Right cardiac atrium (tissue), 5 donors: ENCODE data around the gene TMEM39B. TPM values are rescaled to one million over a fixed set of nuclear protein-coding genes. Genes with fewer than 3 reads are reported as not detected.

Experiments
- ATAC-seq, 2 donors: fragments of 200-7000 bp; cut with Tn5 transposase; one replicate each; pipeline versions ENCODE4 v1.8.0 to v1.9.1; 2020; ENCODE audit warnings: moderate library complexity in 2 of 2, mild to moderate bottlenecking in 1 of 2
- DNase-seq, 3 donors: peaks; one replicate each; pipeline ENCODE4 v3.0.0-alpha.2; 2020
- H3K27ac ChIP-seq: one replicate; pipeline ENCODE4 v1.5.1; 2013; ENCODE audit warnings: mild to moderate bottlenecking, low read length, control low read depth, moderate library complexity
- H3K27me3 ChIP-seq: one replicate; pipeline ENCODE4 v1.6.1; 2013; ENCODE audit not compliant: control insufficient read depth, insufficient read depth
- H3K4me1 ChIP-seq: one replicate; pipeline ENCODE4 v1.6.1; 2013; ENCODE audit warnings: low read length; ENCODE audit not compliant: control insufficient read depth, insufficient read depth
- H3K4me3 ChIP-seq: one replicate; pipeline ENCODE4 v1.5.1; 2013; ENCODE audit warnings: low read length, control low read depth
- H3K9me3 ChIP-seq: one replicate; pipeline ENCODE4 v1.6.1; 2013; ENCODE audit warnings: low read length; ENCODE audit not compliant: control insufficient read depth
- WGBS: extraction: QIAGEN DNeasy Blood & Tissue Kit; methylation state at CpG from one replicate; pipeline ENCODE4 v1.1.7; 2013; 5-methylcytosine and 5-hydroxymethylcytosine counted together
- intact Hi-C, 4 donors: fragments of 100-400 bp; cut with DNase I; formaldehyde crosslinking; loops; one replicate each; pipeline versions ENCODE4 v1.11.0 to v1.14.0; 2022 to 2023
- polyA plus RNA-seq: library from polyadenylated mRNA; stranded (reverse); fragments of 200-250 nt; gene quantifications from one replicate; pipeline ENCODE4 v1.2.3, GENCODE V29; 2013
- total RNA-seq, 4 donors: library from RNA; stranded (reverse); fragmentation: NEBNext Ultra II Directional; extraction: Animal tissue kit (Norgen Biotek cat#: 25700); gene quantifications; one replicate each; pipeline ENCODE4 v1.2.1, GENCODE V29; 2021
- donor health status: healthy with polysubstance abuse.
- donor health status: DM: no; HTN: yes; CAD: no.
- donor health status: DM: no; HTN: no; CAD: no.
- donor health status: DM: no; HTN: yes; CAD: no; lungs with severe emphysema.
- donor health status: DM: yes; HTN: yes; CAD: no.

TMEM39B gene
- total and polyA plus RNA-seq, 5 donors: 6.2 to 11.1 (median 8.2) TPM

GRCh38 chr1:32099426-32099825 is 26.7 kb downstream of the TMEM39B start:
- intact Hi-C loops: no loop called here
- H3K27ac ChIP-seq: no peak overlapping the region
- H3K27me3 ChIP-seq: no peaks in the 10 kb centered on the region
- H3K4me1 ChIP-seq: no peaks in the 10 kb centered on the region
- no peak overlapping the region for H3K4me3 ChIP-seq
- no peak for DNase-seq
- WGBS: 92% methylated on average over 4 of the region's 4 CpGs
- ATAC-seq: no peak
- no peaks in the 10 kb centered on the region for H3K9me3 ChIP-seq

GRCh38 chr1:32100359-32100758 is 27.6 kb downstream of the TMEM39B start:
- intact Hi-C loops: no loop called here
- no peaks in the 10 kb centered on the region for H3K9me3 ChIP-seq
- no peaks in the 10 kb centered on the region for H3K27me3 ChIP-seq
- no peaks in the 10 kb centered on the region for H3K4me1 ChIP-seq
- DNase-seq (peak in 2 of 3 donors; percentile 51 to 70), ATAC-seq (peak; percentile 48 to 63)
- H3K27ac ChIP-seq: no peak overlapping the region
- 63% methylated on average over 10 of the region's 10 CpGs for WGBS
- H3K4me3 ChIP-seq: no peak overlapping the region

DNA sequence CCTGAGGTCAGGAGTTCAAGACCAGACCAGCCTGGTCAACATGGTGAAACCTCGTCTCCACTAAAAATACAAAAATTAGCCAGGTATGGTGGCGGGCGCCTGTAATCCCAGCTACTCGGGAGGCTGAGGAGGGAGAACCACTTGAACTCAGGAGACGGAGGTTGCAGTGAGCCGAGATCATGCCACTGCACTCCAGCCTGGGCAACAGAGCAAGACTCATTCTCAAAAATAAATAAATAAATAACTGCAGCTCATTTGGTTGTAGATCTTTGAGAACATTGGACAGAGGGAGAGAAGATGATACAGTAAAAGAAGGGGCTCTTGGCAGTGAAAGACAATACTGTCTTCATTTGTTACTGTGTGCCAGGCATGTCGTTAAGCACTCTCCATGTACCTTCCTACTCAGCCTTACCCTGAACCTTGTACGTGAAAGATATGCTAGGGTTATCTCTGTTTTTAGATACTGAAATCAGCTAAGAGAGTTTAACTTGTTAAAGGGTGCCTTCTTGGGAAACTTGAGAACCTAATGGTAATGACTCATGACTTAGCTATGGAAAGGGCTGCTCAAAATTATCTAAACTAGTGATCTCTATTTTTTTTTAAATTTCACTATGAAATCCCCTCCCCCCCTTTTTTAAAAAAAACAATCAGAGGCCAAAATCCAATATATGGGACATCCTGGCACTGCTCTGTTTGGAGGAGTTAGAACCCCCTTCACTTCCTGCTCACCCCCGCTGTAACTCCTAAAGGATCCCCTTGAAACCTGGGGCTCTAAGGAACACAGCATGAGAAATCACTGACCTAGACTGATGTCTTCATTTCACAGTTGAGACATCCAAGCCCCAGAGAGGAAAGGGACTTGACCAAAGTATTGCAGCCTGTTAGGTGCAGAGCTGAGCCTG is 28.3 kb downstream of the TMEM39B start:
- intact Hi-C loops: no loop called here
- ATAC-seq (no peak), DNase-seq (no peak)
- H3K27ac ChIP-seq: no peak overlapping the region
- no peaks in the 10 kb centered on the region for H3K4me1 ChIP-seq
- WGBS: 90% methylated on average over 9 of the region's 9 CpGs
- H3K9me3 ChIP-seq: no peaks in the 10 kb centered on the region
- H3K4me3 ChIP-seq: no peak overlapping the region
- no peaks in the 10 kb centered on the region for H3K27me3 ChIP-seq

GRCh38 chr1:32104127-32104526 is 31.4 kb downstream of the TMEM39B start:
- 72% methylated on average over 4 of the region's 4 CpGs for WGBS
- Histone ChIP-seq H3K9me3 (no peaks in the 10 kb centered on the region), H3K27ac (no peak overlapping the region), H3K4me1 (no peaks in the 10 kb centered on the region), H3K4me3 (no peak overlapping the region), H3K27me3 (no peaks in the 10 kb centered on the region)
- ATAC-seq (no peak), DNase-seq (no peak)
- intact Hi-C loops: no loop called here

- ATAC-seq (no peak), DNase-seq (no peak)
- H3K4me1 ChIP-seq: no peaks in the 10 kb centered on the region
- no peaks in the 10 kb centered on the region for H3K27me3 ChIP-seq
- no peak overlapping the region for H3K27ac ChIP-seq
- no peak overlapping the region for H3K4me3 ChIP-seq
- intact Hi-C loops: no loop called here
- 83% methylated on average over 1 of the region's 1 CpG for WGBS
- no peaks in the 10 kb centered on the region for H3K9me3 ChIP-seq
These were observed 32.6 kb downstream of the TMEM39B start for GRCh38 chr1:32105338-32105737.

DNA sequence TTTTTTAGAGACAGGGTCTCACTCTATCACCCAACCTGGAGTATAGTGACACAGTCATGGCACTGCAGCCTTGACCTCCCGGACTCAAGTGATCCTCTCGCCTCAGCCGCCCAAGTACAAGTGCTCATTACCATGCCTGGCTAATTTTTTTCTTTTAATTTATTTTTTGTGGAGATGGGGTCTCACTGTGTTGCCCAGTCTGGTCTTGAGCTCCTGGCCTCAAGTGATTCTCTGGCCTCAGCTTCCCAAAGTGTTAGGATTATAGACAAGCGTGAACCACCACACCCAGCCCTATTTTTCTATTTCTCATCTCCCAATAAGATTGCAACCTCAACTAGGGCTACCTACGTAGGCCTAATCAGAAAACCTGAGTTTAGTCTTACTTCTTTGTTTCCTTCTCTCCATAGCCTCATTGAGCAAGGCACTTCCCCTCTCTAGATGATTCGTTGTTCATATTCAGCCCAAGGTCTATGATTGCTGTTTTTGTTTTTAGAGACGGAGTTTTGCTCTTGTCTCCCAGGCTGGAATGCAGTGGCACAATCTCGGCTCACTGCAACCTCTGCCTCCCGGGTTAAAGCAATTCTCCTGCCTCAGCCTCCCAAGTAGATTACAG is 34.0 kb downstream of the TMEM39B start:
- WGBS: 87% methylated on average over 9 of the region's 9 CpGs
- Histone ChIP-seq H3K27me3 (no peaks in the 10 kb centered on the region), H3K4me1 (peaks cover 3% of the 10 kb centered on the region), H3K4me3 (no peak overlapping the region), H3K9me3 (no peaks in the 10 kb centered on the region), H3K27ac (no peak overlapping the region)
- DNase-seq (no peak), ATAC-seq (no peak)
- intact Hi-C loops: no loop called here

DNA sequence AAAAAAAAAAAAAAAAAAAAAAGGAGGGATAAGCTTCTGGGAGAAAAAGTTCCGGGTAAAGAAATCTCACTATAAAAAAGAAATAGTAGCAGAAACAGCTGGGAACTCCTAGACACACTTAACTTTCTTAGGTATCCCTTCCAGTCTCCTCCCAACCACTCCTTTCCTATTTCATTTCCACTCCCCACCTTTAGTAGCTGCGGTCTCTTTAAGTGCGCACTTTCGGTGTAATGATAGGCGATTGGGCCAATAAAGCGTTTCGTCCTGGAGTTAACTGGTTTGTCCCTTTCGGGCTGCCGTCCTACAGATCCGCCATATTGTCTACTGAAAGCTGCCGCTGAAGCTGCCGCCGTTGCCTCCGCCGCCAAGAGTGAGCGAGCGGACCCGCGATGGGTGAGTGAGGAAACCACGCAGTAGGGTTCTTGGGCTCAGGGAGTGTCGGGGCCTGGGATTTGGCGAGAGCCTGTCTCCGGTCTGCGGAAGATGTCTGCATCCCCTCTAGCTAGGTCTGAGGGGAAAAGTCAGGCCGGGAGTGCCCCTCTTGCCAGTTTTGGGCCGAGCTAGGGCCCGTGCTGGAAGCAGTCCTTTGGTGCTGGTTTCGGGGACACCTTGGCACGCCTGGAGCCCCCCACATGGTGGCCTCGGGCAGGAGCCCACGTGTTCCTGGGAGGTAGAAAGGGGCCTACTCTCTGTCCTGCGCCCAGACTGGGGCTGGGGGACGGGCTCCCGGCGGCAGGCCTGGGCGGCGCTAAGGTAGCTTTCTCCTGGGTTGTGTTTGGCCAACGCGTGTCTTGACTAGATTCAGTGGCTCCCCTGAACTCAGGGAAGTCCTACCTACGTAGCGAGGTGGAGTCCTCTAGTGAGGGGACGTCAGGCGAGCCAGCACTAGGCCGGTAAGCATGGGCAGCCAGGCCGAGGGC is 35.3 kb downstream of the TMEM39B start, which contains the start of gene KPNA6:
Gene KPNA6, plus strand, starts transcription at position 315 of the 920 bp plus-strand sequence. Its CDS starts 75 bp downstream, at position 390.
- ATAC-seq: peak; percentile 89 to 90
- WGBS: under 1% methylated on average over 45 of the region's 45 CpGs
- intact Hi-C loops: no loop called here
- Histone ChIP-seq H3K4me3 (peak within 1 kb of the TSS; percentile 84), H3K4me1 (peaks cover 3% of the 10 kb centered on the region), H3K9me3 (no peaks in the 10 kb centered on the region), H3K27me3 (no peaks in the 10 kb centered on the region), H3K27ac (peak within 1 kb of the TSS; percentile 90)
- peak; percentile 88 to 93 (median 92) for DNase-seq

DNA sequence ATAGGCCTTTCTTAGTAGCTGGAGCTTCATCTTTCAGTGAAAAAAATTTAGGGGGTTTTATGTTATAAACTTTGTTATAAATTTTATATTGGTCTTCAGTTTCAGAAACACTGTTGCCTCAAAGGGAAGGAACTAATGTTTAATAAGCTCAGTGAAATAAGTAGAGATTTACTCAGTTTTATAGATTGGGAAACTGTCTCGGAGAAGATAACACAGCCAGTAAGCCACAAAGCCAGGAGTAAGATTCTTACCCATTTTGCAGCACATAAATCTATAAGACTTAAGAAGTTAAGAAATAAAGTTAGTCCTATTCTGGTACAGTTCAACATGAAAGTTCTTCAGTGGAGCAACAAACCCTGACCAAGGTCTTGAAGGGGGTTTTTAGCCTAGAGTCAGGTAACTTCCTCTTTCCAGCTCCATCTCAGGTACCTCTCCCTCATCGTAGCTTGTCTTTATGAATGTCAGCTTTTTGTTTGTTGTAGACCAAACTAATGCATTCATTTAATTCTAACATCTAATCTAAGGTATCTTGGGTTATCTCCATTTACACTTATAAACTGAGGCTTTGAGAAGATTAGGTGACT is 38.4 kb downstream of the TMEM39B start:
- Histone ChIP-seq H3K27me3 (no peaks in the 10 kb centered on the region), H3K4me1 (peaks cover 5% of the 10 kb centered on the region), H3K27ac (no peak overlapping the region), H3K9me3 (no peaks in the 10 kb centered on the region), H3K4me3 (no peak overlapping the region)
- ATAC-seq (no peak), DNase-seq (no peak)
- intact Hi-C loops: no loop called here
- WGBS: 88% methylated on average over 2 of the region's 2 CpGs

- Histone ChIP-seq H3K4me3 (no peak overlapping the region), H3K27ac (no peak overlapping the region), H3K9me3 (no peaks in the 10 kb centered on the region), H3K27me3 (no peaks in the 10 kb centered on the region), H3K4me1 (peaks cover 5% of the 10 kb centered on the region)
- intact Hi-C loops: no loop called here
- ATAC-seq: peak in 1 of 2 donors; percentile 34
- DNase-seq: peak in 1 of 3 donors; percentile 34
These were observed 39.0 kb downstream of the TMEM39B start for GRCh38 chr1:32111789-32112188.

DNA sequence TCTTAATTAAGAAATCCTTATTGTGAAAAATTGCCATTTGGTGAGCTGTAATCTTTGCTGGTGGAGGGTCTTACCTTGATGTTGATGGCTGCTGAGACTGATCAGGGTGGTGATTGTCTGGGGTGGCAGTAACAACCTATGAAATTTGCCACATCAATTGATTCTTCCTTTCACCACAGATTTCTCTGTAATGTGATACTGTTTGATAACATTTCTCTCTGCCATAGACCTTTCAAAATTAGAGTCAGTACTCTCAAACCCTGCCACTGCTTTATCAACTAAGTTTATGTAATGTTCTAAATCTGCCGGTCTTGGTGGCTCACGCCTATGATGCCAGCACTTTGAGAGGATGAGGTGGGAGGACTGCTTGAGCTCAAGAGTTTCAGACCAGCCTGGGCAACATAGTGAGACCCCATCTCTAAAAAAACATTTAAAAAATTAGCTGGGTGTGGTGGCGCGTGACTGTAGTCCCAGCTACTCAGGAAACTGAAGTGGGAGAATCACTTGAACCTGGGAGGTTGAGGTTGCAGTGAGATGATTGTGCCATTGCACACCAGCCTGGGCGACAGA is 40.2 kb downstream of the TMEM39B start:
- Histone ChIP-seq H3K27ac (no peak overlapping the region), H3K4me3 (no peak overlapping the region), H3K9me3 (no peaks in the 10 kb centered on the region), H3K4me1 (peaks cover 5% of the 10 kb centered on the region), H3K27me3 (no peaks in the 10 kb centered on the region)
- DNase-seq (no peak), ATAC-seq (no peak)
- intact Hi-C loops: no loop called here
- WGBS: 73% methylated on average over 5 of the region's 5 CpGs
